Vagina (tissue), 2 donors: ENCODE results near the gene GSTT4. TPM values are rescaled to one million over a fixed set of nuclear protein-coding genes. Genes with fewer than 3 reads are reported as not detected.

Source experiments
- DNase-seq, 2 donors: peaks; one replicate each; pipeline ENCODE4 v3.0.0-alpha.2; 2017; ENCODE audit errors: extremely low spot score in 2 of 2
- H3K27ac ChIP-seq: fragments of 200-600 bp; sonication (generic); one replicate; pipeline ENCODE4 v1.5.1; 2019
- H3K27me3 ChIP-seq: fragments of 200-600 bp; sonication (generic); one replicate; pipeline ENCODE4 v1.5.1; 2019
- H3K36me3 ChIP-seq, 2 donors: fragments of 200-600 bp; sonication (generic); one replicate each; pipeline ENCODE4 v1.5.1; 2017 to 2019
- H3K4me1 ChIP-seq: fragments of 200-600 bp; sonication (generic); one replicate; pipeline ENCODE4 v1.5.1; 2019
- H3K4me3 ChIP-seq, 2 donors: fragments of 200-600 bp; sonication (generic); 1 replicate in 1 of 2; 2 replicates in 1 of 2; pipeline ENCODE4 v1.5.1; 2016 to 2019
- H3K9me3 ChIP-seq: fragments of 200-600 bp; sonication (generic); one replicate; pipeline ENCODE4 v1.5.1; 2019
- POLR2A ChIP-seq, 2 donors: fragments of 450-650 bp; IDR thresholded peaks; one replicate each; pipeline ENCODE4 v1.6.1; 2017; ENCODE audit warnings: antibody characterized with exemption in 2 of 2, mild to moderate bottlenecking in 2 of 2, moderate library complexity in 2 of 2
- POLR2AphosphoS5 ChIP-seq, 2 donors: sonication (generic); formaldehyde crosslinking; IDR thresholded peaks; one replicate each; pipeline ENCODE4 v1.9.0; 2017; ENCODE audit warnings: antibody characterized with exemption in 2 of 2, mild to moderate bottlenecking in 2 of 2, low read depth in 1 of 2; ENCODE audit not compliant: insufficient read depth in 1 of 2
- intact Hi-C: fragments of 100-400 bp; cut with DNase I; formaldehyde crosslinking; loops from one replicate; pipeline ENCODE4 v1.15.1; 2023
- total RNA-seq: library from RNA; depleted of rRNA; stranded (reverse); fragments of >200 nt; gene quantifications from one replicate; pipeline ENCODE4 v1.2.3, GENCODE V29; 2016
- TF ChIP-seq, protein P1 (sequence below), 3 experiments: fragments of 450-650 bp in 2 of 3; fragments of 200-600 bp in 1 of 3; sonication (generic) in 1 of 3; IDR thresholded peaks; one replicate each; pipeline ENCODE4 v1.5.1; 2017 to 2019; ENCODE audit warnings: antibody characterized with exemption in 3 of 3, mild to moderate bottlenecking in 2 of 3, moderate library complexity in 2 of 3

The GSTT4 gene
- total RNA-seq, 1 donor from 2014 or later = not detected

DNA sequence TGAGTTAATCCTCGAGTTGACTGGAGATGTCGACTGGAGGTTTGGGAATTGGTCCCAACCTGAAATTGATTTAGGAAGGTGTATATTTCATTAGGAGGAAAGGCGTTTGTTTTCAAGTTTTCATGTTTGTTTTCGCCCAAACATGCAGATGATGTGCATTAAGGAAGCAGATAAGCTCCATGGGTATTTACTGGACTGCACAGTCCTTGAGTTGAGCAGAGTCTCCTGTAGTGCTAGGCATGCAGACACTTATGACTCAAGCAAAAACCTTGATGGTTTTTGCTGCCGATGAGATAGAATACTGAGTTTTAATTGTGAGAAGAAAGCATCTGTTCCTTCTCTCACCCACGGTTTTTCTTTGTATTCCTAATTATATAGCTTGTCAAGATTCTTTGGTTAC is 33.8 kb upstream of the GSTT4 start:
- DNase-seq = no peak
- Histone ChIP-seq H3K27me3 (no peaks in the 10 kb centered on the region), H3K36me3 (peaks cover 0 to 30% of the 10 kb centered on the region in 2 donors), H3K4me3 (no peak overlapping the region), H3K9me3 (no peaks in the 10 kb centered on the region), H3K4me1 (no peaks in the 10 kb centered on the region), H3K27ac (no peak overlapping the region)
- intact Hi-C loops = no loop called here
- TF ChIP-seq POLR2AphosphoS5 (IDR thresholded peaks at IDR 0.05; ENCODE audit: insufficient read depth in 1 of 2, low read depth in 1 of 2) (no peak), POLR2A (IDR thresholded peaks at IDR 0.05) (no peak)
- TF ChIP-seq, protein P1, sequence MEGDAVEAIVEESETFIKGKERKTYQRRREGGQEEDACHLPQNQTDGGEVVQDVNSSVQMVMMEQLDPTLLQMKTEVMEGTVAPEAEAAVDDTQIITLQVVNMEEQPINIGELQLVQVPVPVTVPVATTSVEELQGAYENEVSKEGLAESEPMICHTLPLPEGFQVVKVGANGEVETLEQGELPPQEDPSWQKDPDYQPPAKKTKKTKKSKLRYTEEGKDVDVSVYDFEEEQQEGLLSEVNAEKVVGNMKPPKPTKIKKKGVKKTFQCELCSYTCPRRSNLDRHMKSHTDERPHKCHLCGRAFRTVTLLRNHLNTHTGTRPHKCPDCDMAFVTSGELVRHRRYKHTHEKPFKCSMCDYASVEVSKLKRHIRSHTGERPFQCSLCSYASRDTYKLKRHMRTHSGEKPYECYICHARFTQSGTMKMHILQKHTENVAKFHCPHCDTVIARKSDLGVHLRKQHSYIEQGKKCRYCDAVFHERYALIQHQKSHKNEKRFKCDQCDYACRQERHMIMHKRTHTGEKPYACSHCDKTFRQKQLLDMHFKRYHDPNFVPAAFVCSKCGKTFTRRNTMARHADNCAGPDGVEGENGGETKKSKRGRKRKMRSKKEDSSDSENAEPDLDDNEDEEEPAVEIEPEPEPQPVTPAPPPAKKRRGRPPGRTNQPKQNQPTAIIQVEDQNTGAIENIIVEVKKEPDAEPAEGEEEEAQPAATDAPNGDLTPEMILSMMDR (IDR thresholded peaks at IDR 0.05) = no peak

DNA sequence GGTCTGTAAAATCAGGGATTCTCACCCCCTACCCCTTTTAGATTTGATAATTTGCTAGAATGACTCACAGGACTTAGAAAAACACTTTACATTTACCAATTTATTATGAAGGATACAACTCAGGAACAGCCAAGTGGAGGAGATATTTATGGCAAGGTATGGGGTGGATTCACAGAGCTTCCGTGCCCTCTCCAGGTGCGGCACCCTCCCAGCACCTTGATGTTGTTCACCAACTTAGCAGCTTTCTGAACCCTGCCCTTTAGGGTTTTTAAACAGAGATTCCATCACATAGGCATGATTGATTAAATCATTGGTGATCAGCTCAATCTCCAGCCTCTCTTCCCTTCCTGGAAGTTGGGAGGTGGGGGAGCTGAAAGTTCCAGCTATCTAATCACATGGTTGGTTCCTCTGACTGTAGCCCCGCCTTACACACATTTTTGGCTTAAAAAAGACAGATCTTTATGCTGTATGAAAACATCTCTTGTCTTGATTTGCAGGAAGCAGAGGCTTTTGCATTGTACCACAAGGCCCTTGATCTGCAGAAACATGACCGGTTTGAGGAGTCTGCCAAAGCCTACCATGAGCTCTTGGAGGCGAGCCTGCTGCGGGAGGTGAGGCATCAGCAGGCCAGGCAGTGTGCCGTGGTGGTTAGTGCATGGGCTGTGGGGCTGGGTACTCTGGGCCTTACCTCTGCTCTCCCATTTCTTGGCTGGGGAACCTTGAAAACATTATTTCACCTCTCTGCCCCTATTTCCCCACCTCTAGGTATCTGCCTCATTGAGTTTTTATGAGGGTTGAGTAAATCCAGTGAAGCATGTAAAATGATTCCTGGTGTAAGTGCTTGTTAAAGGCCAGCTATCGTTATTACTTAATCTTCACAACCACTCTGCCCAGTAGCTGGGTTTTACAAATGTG is 32.9 kb upstream of the GSTT4 start:
- H3K27me3 ChIP-seq = no peaks in the 10 kb centered on the region
- H3K9me3 ChIP-seq = no peaks in the 10 kb centered on the region
- no peak overlapping the region for H3K27ac ChIP-seq
- TF ChIP-seq POLR2A (IDR thresholded peaks at IDR 0.05) (no peak), POLR2AphosphoS5 (IDR thresholded peaks at IDR 0.05; ENCODE audit: insufficient read depth in 1 of 2, low read depth in 1 of 2) (no peak)
- TF ChIP-seq, protein P1 (IDR thresholded peaks at IDR 0.05) = no peak
- H3K36me3 ChIP-seq = peaks cover 0 to 30% of the 10 kb centered on the region in 2 donors
- DNase-seq = peak in 1 of 2 donors; percentile 18
- no peak overlapping the region for H3K4me3 ChIP-seq
- no peaks in the 10 kb centered on the region for H3K4me1 ChIP-seq
- intact Hi-C loops = no loop called here

DNA sequence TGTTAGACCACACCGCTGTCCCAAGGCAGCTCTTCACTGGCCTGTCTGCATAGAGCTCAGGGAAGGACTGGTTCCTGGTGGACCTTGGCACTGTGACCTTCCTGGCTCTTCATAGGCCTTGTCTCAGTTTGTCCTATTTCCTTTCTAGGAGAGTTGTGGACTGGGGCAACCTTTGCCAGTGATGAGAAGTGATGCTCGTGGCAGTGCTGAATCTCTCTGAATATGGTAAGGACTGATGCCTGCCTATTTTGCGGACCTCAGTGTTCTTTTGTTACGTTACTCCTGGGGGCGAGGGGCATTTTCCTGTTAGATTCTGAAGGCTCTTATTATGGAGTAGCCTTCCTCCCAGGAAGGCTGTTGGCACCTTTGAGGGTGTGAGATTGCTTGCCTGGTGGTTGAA is 30.0 kb upstream of the GSTT4 start:
- Histone ChIP-seq H3K4me1 (no peaks in the 10 kb centered on the region), H3K27ac (no peak overlapping the region), H3K27me3 (no peaks in the 10 kb centered on the region), H3K4me3 (no peak overlapping the region), H3K36me3 (peaks cover 0 to 20% of the 10 kb centered on the region in 2 donors), H3K9me3 (no peaks in the 10 kb centered on the region)
- peak in 1 of 2 donors; percentile 56 for DNase-seq
- TF ChIP-seq, protein P1 (IDR thresholded peaks at IDR 0.05) = no peak
- TF ChIP-seq POLR2AphosphoS5 (IDR thresholded peaks at IDR 0.05; ENCODE audit: insufficient read depth in 1 of 2, low read depth in 1 of 2) (no peak), POLR2A (IDR thresholded peaks at IDR 0.05) (no peak)
- intact Hi-C loops = no loop called here

DNA sequence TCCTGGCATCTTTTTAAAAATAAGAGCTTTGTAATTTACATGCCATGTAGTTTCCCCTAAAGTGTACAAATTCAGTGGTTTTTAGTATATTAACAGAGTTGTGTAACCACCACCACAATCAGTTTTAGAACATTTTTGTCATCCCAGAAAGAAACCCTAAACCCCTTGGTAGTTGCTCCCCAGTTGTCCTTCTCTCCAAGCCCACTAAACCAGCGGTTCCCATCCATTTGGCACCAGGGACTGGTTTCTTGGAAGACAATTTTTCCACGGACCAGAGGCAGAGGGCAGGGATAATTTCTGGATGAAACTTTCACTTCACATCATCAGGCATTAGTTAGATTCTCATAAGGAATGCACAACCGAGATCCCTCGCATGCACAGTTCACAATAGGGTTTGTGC is 28.5 kb upstream of the GSTT4 start:
- no peak overlapping the region for H3K4me3 ChIP-seq
- no peaks in the 10 kb centered on the region for H3K27me3 ChIP-seq
- H3K36me3 ChIP-seq = peaks cover 0 to 11% of the 10 kb centered on the region in 2 donors
- no peaks in the 10 kb centered on the region for H3K9me3 ChIP-seq
- H3K4me1 ChIP-seq = peaks cover 6% of the 10 kb centered on the region
- DNase-seq = no peak
- TF ChIP-seq, protein P1 (IDR thresholded peaks at IDR 0.05) = no peak
- TF ChIP-seq POLR2AphosphoS5 (IDR thresholded peaks at IDR 0.05; ENCODE audit: insufficient read depth in 1 of 2, low read depth in 1 of 2) (no peak), POLR2A (IDR thresholded peaks at IDR 0.05) (no peak)
- intact Hi-C loops = no loop called here
- H3K27ac ChIP-seq = no peak overlapping the region

DNA sequence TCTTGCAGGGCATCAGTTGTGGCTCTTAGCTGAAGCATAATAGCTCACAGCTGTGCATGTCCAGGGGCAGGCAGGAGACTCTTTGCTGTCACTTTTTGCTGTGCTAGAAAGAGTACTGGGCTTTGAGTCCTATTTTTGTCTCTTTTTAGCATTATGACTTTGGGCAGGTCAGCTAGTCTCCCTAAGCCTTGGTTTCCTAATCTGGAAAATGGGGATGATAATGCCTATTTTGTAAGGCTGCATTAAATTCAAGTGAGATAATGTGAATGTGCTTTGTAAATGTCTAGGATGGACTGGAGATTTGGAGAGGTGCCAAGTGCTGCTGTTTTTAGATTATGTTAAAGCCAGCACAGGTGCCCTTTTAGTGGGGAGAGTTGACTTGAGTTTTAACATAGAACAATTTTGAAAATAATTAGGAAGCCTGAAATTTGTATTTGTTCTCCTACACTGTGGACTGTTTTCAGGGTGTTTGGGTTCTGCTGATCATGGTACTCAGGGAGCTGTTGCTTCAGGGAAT is 25.0 kb upstream of the GSTT4 start:
- Histone ChIP-seq H3K27me3 (no peaks in the 10 kb centered on the region), H3K9me3 (no peaks in the 10 kb centered on the region), H3K36me3 (no peaks in the 10 kb centered on the region), H3K4me1 (peaks cover 14% of the 10 kb centered on the region), H3K4me3 (no peak overlapping the region), H3K27ac (no peak overlapping the region)
- intact Hi-C loops = no loop called here
- DNase-seq = peak in 1 of 2 donors; percentile 8
- TF ChIP-seq POLR2AphosphoS5 (IDR thresholded peaks at IDR 0.05; ENCODE audit: insufficient read depth in 1 of 2, low read depth in 1 of 2) = no peak
